Midbrain (tissue), 1 donor: ENCODE results near the gene PTPRK.
A peak's percentile ranks its signal among the peaks of the same experiment; 100 is the strongest.

ENCODE experiments used
- DNase-seq: peaks from one replicate; lab custom pipeline; 2025; lab: John Stamatoyannopoulos, UW

The PTPRK gene

GRCh38 chr6:128135325-128135724 is 385.1 kb downstream of the PTPRK start:
- DNase-seq: no peak

GRCh38 chr6:128131566-128131965 is 388.8 kb downstream of the PTPRK start:
- no peak for DNase-seq

GRCh38 chr6:128131036-128131435 is 389.4 kb downstream of the PTPRK start:
- peak; percentile 22 for DNase-seq

GRCh38 chr6:128129679-128130078 is 390.7 kb downstream of the PTPRK start:
- DNase-seq: no peak

- DNase-seq: no peak
These were observed 392.7 kb downstream of the PTPRK start for GRCh38 chr6:128127650-128128049.

- DNase-seq: no peak
These were observed 395.7 kb downstream of the PTPRK start for GRCh38 chr6:128124713-128125112.

GRCh38 chr6:128121610-128122009 is 398.8 kb downstream of the PTPRK start:
- DNase-seq: no peak

- DNase-seq: no peak
These were observed 399.2 kb downstream of the PTPRK start for GRCh38 chr6:128121190-128121589.

- DNase-seq: no peak
These were observed 402.0 kb downstream of the PTPRK start for GRCh38 chr6:128118401-128118800.

GRCh38 chr6:128117916-128118315 is 402.5 kb downstream of the PTPRK start:
- no peak for DNase-seq

GRCh38 chr6:128114164-128114563 is 406.2 kb downstream of the PTPRK start:
- no peak for DNase-seq

- peak; percentile 33 for DNase-seq
These were observed 407.9 kb downstream of the PTPRK start for GRCh38 chr6:128112494-128112893.

GRCh38 chr6:128111096-128111495 is 409.3 kb downstream of the PTPRK start:
- no peak for DNase-seq

GRCh38 chr6:128107682-128108081 is 412.7 kb downstream of the PTPRK start:
- no peak for DNase-seq

- no peak for DNase-seq
These were observed 420.7 kb downstream of the PTPRK start for GRCh38 chr6:128099571-128100197.

GRCh38 chr6:128098000-128098581 is 422.3 kb downstream of the PTPRK start:
- DNase-seq: no peak

- no peak for DNase-seq
These were observed 423.4 kb downstream of the PTPRK start for GRCh38 chr6:128097009-128097408.

GRCh38 chr6:128095362-128095761 is 425.0 kb downstream of the PTPRK start:
- no peak for DNase-seq

GRCh38 chr6:128079021-128079420 is 441.4 kb downstream of the PTPRK start:
- DNase-seq: no peak

GRCh38 chr6:128078276-128078675 is 442.1 kb downstream of the PTPRK start:
- DNase-seq: no peak

- DNase-seq: no peak
These were observed 443.6 kb downstream of the PTPRK start for GRCh38 chr6:128076843-128077242.

GRCh38 chr6:128074567-128074966 is 445.8 kb downstream of the PTPRK start:
- DNase-seq: no peak

GRCh38 chr6:128073389-128073788 is 447.0 kb downstream of the PTPRK start:
- DNase-seq: no peak

GRCh38 chr6:128071212-128071611 is 449.2 kb downstream of the PTPRK start:
- DNase-seq: no peak
